ENCODE data around the gene PDLIM4. TPM values are rescaled to one million over a fixed set of nuclear protein-coding genes. Genes with fewer than 3 reads are reported as not detected.

Gene PDLIM4
- total and polyA plus RNA-seq, 2 experiments from 2014 or later, result 25.2 to 31.8 TPM

GRCh38 chr5:132296412-132297016, 39.0 kb downstream of the PDLIM4 start:
- TF ChIP-seq ZNF462 (CRISPR knock-in tag; IDR thresholded peaks at IDR 0.05) (no peak), EZH2phosphoT487 (IDR thresholded peaks at IDR 0.05; ENCODE audit: unreplicated experiment) (no peak), ETS1 (IDR thresholded peaks at IDR 0.05) (no peak), JUNB (IDR thresholded peaks at IDR 0.05; ENCODE audit: unreplicated experiment) (no peak), NANOG (IDR thresholded peaks at IDR 0.05; ENCODE audit: borderline replicate concordance) (no peak), CTCF (conservative IDR thresholded peaks at IDR 0.05; ENCODE audit: low read depth in 2 of 2) (no peak), ZNF331 (CRISPR knock-in tag; IDR thresholded peaks at IDR 0.05; ENCODE audit: low read depth) (no peak), REST (IDR thresholded peaks at IDR 0.05; ENCODE audit: unreplicated experiment) (no peak), CREB1 (CRISPR knock-in tag; IDR thresholded peaks at IDR 0.05; ENCODE audit: low read depth) (no peak)
- Histone ChIP-seq H3K4me2 (no peak overlapping the region), H3K4me1 (ENCODE audit: insufficient read depth) (peaks cover 14% of the 10 kb centered on the region), H3F3A (replicated peaks; ENCODE audit: low read depth) (peaks cover 3% of the 10 kb centered on the region; the same call in 1 of the 2 replicates), H3K36me3 (ENCODE audit: insufficient read depth) (no peaks in the 10 kb centered on the region), H3K9me2 (ENCODE audit: insufficient read depth) (no peaks in the 10 kb centered on the region), H3K79me2 (replicated peaks; ENCODE audit: insufficient read depth) (no peaks in the 10 kb centered on the region), H3K27ac (ENCODE audit: low read depth) (no peak overlapping the region), H3K4me3 (no peak overlapping the region), H4K20me1 (replicated peaks; ENCODE audit: insufficient read depth) (no peaks in the 10 kb centered on the region), H3K27me3 (ENCODE audit: insufficient read depth) (peaks cover 24% of the 10 kb centered on the region), H2AFZ (no peak overlapping the region)
- no peak overlapping the region for H3K27ac Mint-ChIP-seq
- H3K27me3 Mint-ChIP-seq (ENCODE audit: insufficient read depth, low read depth, poor library complexity), result peaks cover 21% of the 10 kb centered on the region
- ATAC-seq (no peak), DNase-seq (ENCODE audit: low spot score) (no peak)
- H3K4me1 Mint-ChIP-seq, result peaks cover 7% of the 10 kb centered on the region; the same call in 2 of the 3 replicates
- no peaks in the 10 kb centered on the region for H3K9me3 Mint-ChIP-seq
- H3K36me3 Mint-ChIP-seq (ENCODE audit: low read depth), result no peaks in the 10 kb centered on the region
- H3K4me3 Mint-ChIP-seq, result no peak overlapping the region

All from GM23338 (cell line).